BLaER1 treated with 17β-estradiol and CSF1 and Interleukin-3, amounts not matched to agents 10 nM and 100 nM (cell line): ENCODE data around the gene TPRX2.
A peak's percentile ranks its signal among the peaks of the same experiment; 100 is the strongest.
"Not testable (repeated sequence)": the region's sequence is repeated elsewhere in the genome, so short reads cannot be mapped to it uniquely, and the experiment has no call there.

Experiments
- H3K27ac ChIP-seq, 11 experiments: shearing (Covaris generic); formaldehyde crosslinking; 2 replicates each; pipeline ENCODE4 v1.8.1; 2022
- H3K27me3 ChIP-seq, 11 experiments: shearing (Covaris generic); formaldehyde crosslinking; 2 replicates each; pipeline ENCODE4 v1.8.1; 2022
- H3K36me3 ChIP-seq, 11 experiments: shearing (Covaris generic); formaldehyde crosslinking; 2 replicates each; pipeline ENCODE4 v1.8.1; 2022
- H3K4me1 ChIP-seq, 10 experiments: shearing (Covaris generic); formaldehyde crosslinking; 2 replicates each; pipeline ENCODE4 v1.8.1; 2022
- H3K4me2 ChIP-seq, 11 experiments: shearing (Covaris generic); formaldehyde crosslinking; 2 replicates each; pipeline ENCODE4 v1.8.1; 2022
- H3K4me3 ChIP-seq, 10 experiments: shearing (Covaris generic); formaldehyde crosslinking; 2 replicates each; pipeline ENCODE4 v1.8.1; 2022
- H3K9ac ChIP-seq, 11 experiments: shearing (Covaris generic); formaldehyde crosslinking; 2 replicates each; pipeline ENCODE4 v1.8.1; 2022
- H3K9me3 ChIP-seq, 11 experiments: shearing (Covaris generic); formaldehyde crosslinking; replicated peaks in 1 of 11; 2 replicates each; pipeline ENCODE4 v1.8.1; 2022
- H4K20me1 ChIP-seq, 11 experiments: shearing (Covaris generic); formaldehyde crosslinking; 2 replicates each; pipeline ENCODE4 v1.8.1; 2022
- Cebpa-rat ChIP-seq, 11 experiments: shearing (Covaris generic); IDR thresholded peaks; 2 replicates each; pipeline ENCODE4 v1.8.1; 2022

The TPRX2 gene

GRCh38 chr19:47858646-47859285, at the start of gene TPRX2:
Gene TPRX2 (plus strand): TSS chr19:47859235. CDS start chr19:47859247, 12 bp downstream.
- not testable (repeated sequence) for H3K27ac ChIP-seq, H3K4me3 ChIP-seq, H3K36me3 ChIP-seq

GRCh38 chr19:47813304-47813994, 45.6 kb upstream of the TPRX2 start:
- H3K4me1 ChIP-seq = no peaks in the 10 kb centered on the region
- no peak overlapping the region for H3K4me2 ChIP-seq
- no peak overlapping the region for H3K27ac ChIP-seq
- no peak overlapping the region for H3K9ac ChIP-seq
- H3K27me3 ChIP-seq = no peaks in the 10 kb centered on the region; a peak in 1 of 22 replicates
- H3K36me3 ChIP-seq = no peaks in the 10 kb centered on the region
- no peaks in the 10 kb centered on the region for H3K9me3 ChIP-seq
- H4K20me1 ChIP-seq = no peaks in the 10 kb centered on the region
- no peak for TF ChIP-seq Cebpa-rat (IDR thresholded peaks at IDR 0.05)
- H3K4me3 ChIP-seq = no peak overlapping the region

More at GRCh38 chr19:47858646-47859285, at the start of gene TPRX2:
- H3K4me1 ChIP-seq, H3K27me3 ChIP-seq, H3K4me2 ChIP-seq, H3K9ac ChIP-seq, H4K20me1 ChIP-seq: not testable (repeated sequence)
- H3K9me3 ChIP-seq = peaks cover 0 to 17% (median 11%) of the 10 kb centered on the region in 11 experiments; a peak in 18 of 22 replicates

GRCh38 chr19:47813995-47814328, 45.1 kb upstream of the TPRX2 start:
- H3K9ac ChIP-seq = no peak overlapping the region
- peaks cover 0 to 2% (median under 1%) of the 10 kb centered on the region in 11 experiments; a peak in 9 of 22 replicates for H3K27me3 ChIP-seq
- H3K9me3 ChIP-seq = no peaks in the 10 kb centered on the region
- H3K4me2 ChIP-seq = no peak overlapping the region
- no peaks in the 10 kb centered on the region for H4K20me1 ChIP-seq
- H3K4me1 ChIP-seq = no peaks in the 10 kb centered on the region
- H3K4me3 ChIP-seq = no peak overlapping the region
- no peak for TF ChIP-seq Cebpa-rat (IDR thresholded peaks at IDR 0.05)
- H3K27ac ChIP-seq = no peak overlapping the region
- H3K36me3 ChIP-seq = no peaks in the 10 kb centered on the region

GRCh38 chr19:47816270-47816669, 42.8 kb upstream of the TPRX2 start:
- H3K9ac ChIP-seq, H3K4me3 ChIP-seq: not testable (repeated sequence)
- H3K4me1 ChIP-seq = peaks cover 0 to 11% (median 2%) of the 10 kb centered on the region in 10 experiments; a peak in 3 of 20 replicates

GRCh38 chr19:47818221-47818620, 40.8 kb upstream of the TPRX2 start:
- not testable (repeated sequence) for H3K4me2 ChIP-seq, H3K27ac ChIP-seq, H3K9me3 ChIP-seq, H3K9ac ChIP-seq, H3K4me3 ChIP-seq, H3K36me3 ChIP-seq, H4K20me1 ChIP-seq
- Histone ChIP-seq H3K4me1 (peaks cover 0 to 11% (median 2%) of the 10 kb centered on the region in 10 experiments; a peak in 3 of 20 replicates), H3K27me3 (peaks cover 11 to 28% (median 20%) of the 10 kb centered on the region in 11 experiments)

More at GRCh38 chr19:47816270-47816669, 42.8 kb upstream of the TPRX2 start:
- not testable (repeated sequence) for H3K9me3 ChIP-seq, H3K27ac ChIP-seq, H3K36me3 ChIP-seq, H3K4me2 ChIP-seq, H4K20me1 ChIP-seq
- peaks cover 11 to 24% (median 20%) of the 10 kb centered on the region in 11 experiments for H3K27me3 ChIP-seq

GRCh38 chr19:47819858-47820257, 39.2 kb upstream of the TPRX2 start:
- Histone ChIP-seq H3K4me3 (no peak overlapping the region), H3K9me3 (no peaks in the 10 kb centered on the region), H3K27me3 (peaks cover 11 to 28% (median 20%) of the 10 kb centered on the region in 11 experiments), H3K9ac (peak overlapping the region in 1 of 11 experiments; percentile 6; a peak in 1 of 22 replicates), H3K36me3 (no peaks in the 10 kb centered on the region), H3K27ac (no peak overlapping the region), H3K4me1 (peaks cover 0 to 11% (median 2%) of the 10 kb centered on the region in 10 experiments; a peak in 3 of 20 replicates), H4K20me1 (0 out of 22 replicates have a peak, but pooled peaks cover 0 to 7% (median 0%) of the 10 kb centered on the region in 11 experiments), H3K4me2 (peak overlapping the region in 7 of 11 experiments; percentile 9 to 76 (median 28); a peak in 9 of 22 replicates)
- no peak for TF ChIP-seq Cebpa-rat (IDR thresholded peaks at IDR 0.05)

- no peaks in the 10 kb centered on the region for H3K36me3 ChIP-seq
- TF ChIP-seq Cebpa-rat (IDR thresholded peaks at IDR 0.05) = no peak
- H3K4me2 ChIP-seq = peak overlapping the region in 4 of 11 experiments; percentile 15 to 76 (median 46); a peak in 8 of 22 replicates
- no peak overlapping the region for H3K27ac ChIP-seq
- H3K27me3 ChIP-seq = peaks cover 11 to 28% (median 20%) of the 10 kb centered on the region in 11 experiments
- 0 out of 22 replicates have a peak overlapping the region, but pooled peaks of 1 of the 11 experiments have one; percentile 6 for H3K9ac ChIP-seq
- H3K4me3 ChIP-seq = no peak overlapping the region
- H3K4me1 ChIP-seq = peaks cover 0 to 11% (median 2%) of the 10 kb centered on the region in 10 experiments; a peak in 3 of 20 replicates
- 0 out of 22 replicates have a peak, but pooled peaks cover 0 to 7% (median 0%) of the 10 kb centered on the region in 11 experiments for H4K20me1 ChIP-seq
- H3K9me3 ChIP-seq = no peaks in the 10 kb centered on the region
These were observed 38.6 kb upstream of the TPRX2 start for GRCh38 chr19:47820410-47820809.

GRCh38 chr19:47821460-47822020, 37.5 kb upstream of the TPRX2 start, which contains the start of gene CRX:
Gene CRX (plus strand): TSS chr19:47821937. CDS start chr19:47834444, 12,507 bp downstream.
- no peaks in the 10 kb centered on the region for H3K9me3 ChIP-seq
- H3K4me1 ChIP-seq = peaks cover 0 to 11% (median 2%) of the 10 kb centered on the region in 10 experiments; a peak in 3 of 20 replicates
- H3K36me3 ChIP-seq = no peaks in the 10 kb centered on the region
- H4K20me1 ChIP-seq = 0 out of 22 replicates have a peak, but pooled peaks cover 0 to 7% (median 0%) of the 10 kb centered on the region in 11 experiments
- H3K27me3 ChIP-seq = peaks cover 11 to 28% (median 20%) of the 10 kb centered on the region in 11 experiments
- peak within 1 kb of the TSS in 1 of 11 experiments; percentile 76; a peak in 1 of 22 replicates for H3K4me2 ChIP-seq
- H3K4me3 ChIP-seq = no peak within 1 kb of the TSS
- TF ChIP-seq Cebpa-rat (IDR thresholded peaks at IDR 0.05) = no peak
- no peak within 1 kb of the TSS for H3K9ac ChIP-seq
- H3K27ac ChIP-seq = no peak within 1 kb of the TSS

- Histone ChIP-seq H4K20me1 (0 out of 22 replicates have a peak, but pooled peaks cover 0 to 7% (median 0%) of the 10 kb centered on the region in 11 experiments), H3K27me3 (peaks cover 7 to 23% (median 16%) of the 10 kb centered on the region in 11 experiments), H3K4me1 (peaks cover 0 to 11% (median 2%) of the 10 kb centered on the region in 10 experiments; a peak in 3 of 20 replicates), H3K27ac (no peak overlapping the region), H3K36me3 (no peaks in the 10 kb centered on the region), H3K9me3 (0 out of 22 replicates have a peak, but pooled peaks cover 0 to 5% (median 0%) of the 10 kb centered on the region in 11 experiments), H3K9ac (no peak overlapping the region), H3K4me3 (no peak overlapping the region), H3K4me2 (no peak overlapping the region)
- no peak for TF ChIP-seq Cebpa-rat (IDR thresholded peaks at IDR 0.05)
These were observed 34.6 kb upstream of the TPRX2 start for GRCh38 chr19:47824396-47824795.
